Muscle of leg (tissue), 11 donors: ENCODE data around the gene SEPTIN5. TPM values are rescaled to one million over a fixed set of nuclear protein-coding genes. Genes with fewer than 3 reads are reported as not detected.

Experiments
- DNase-seq: peaks from one replicate; pipeline ENCODE4 v3.0.0; 2013
- H3K27ac ChIP-seq: one replicate; pipeline ENCODE4 v1.5.1; 2013; ENCODE audit warnings: mild to moderate bottlenecking, low read length, control low read depth
- H3K27me3 ChIP-seq: one replicate; pipeline ENCODE4 v1.6.1; 2013; ENCODE audit warnings: low read length; ENCODE audit not compliant: control insufficient read depth, insufficient read depth
- H3K36me3 ChIP-seq: one replicate; pipeline ENCODE4 v1.6.1; 2013; ENCODE audit warnings: low read length; ENCODE audit not compliant: control insufficient read depth, insufficient read depth
- H3K4me1 ChIP-seq: one replicate; pipeline ENCODE4 v1.6.1; 2013; ENCODE audit warnings: low read length; ENCODE audit not compliant: control insufficient read depth, insufficient read depth
- H3K4me3 ChIP-seq: one replicate; pipeline ENCODE4 v1.5.1; 2013; ENCODE audit warnings: low read length, control low read depth
- H3K9me3 ChIP-seq: replicated peaks from 2 replicates; pipeline ENCODE4 v1.6.1; 2013; ENCODE audit warnings: low read depth, low read length; ENCODE audit not compliant: control insufficient read depth
- WGBS: methylation state at CpG from one replicate; pipeline ENCODE4 v1.1.5; 2013; ENCODE audit warnings: missing lambda C conversion rate; ENCODE audit not compliant: insufficient coverage; 5-methylcytosine and 5-hydroxymethylcytosine counted together
- polyA plus RNA-seq, 8 donors: library from polyadenylated mRNA; unstranded; fragments of 120-200 nt; gene quantifications; one replicate each; pipeline versions ENCODE4 v1.2.1 to v1.2.3, GENCODE V29; 2013; ENCODE audit warnings: inconsistent platforms in 1 of 8, low replicate concordance in 1 of 8; ENCODE audit not compliant: insufficient read length in 8 of 8, insufficient read depth in 1 of 8
- total RNA-seq: library from RNA; stranded (reverse); fragments of 120-200 nt; gene quantifications from one replicate; pipeline ENCODE4 v1.2.4, GENCODE V29; 2013

SEPTIN5 gene
- total and polyA plus RNA-seq, 9 donors = 67.6 to 122 (median 105) TPM

DNA sequence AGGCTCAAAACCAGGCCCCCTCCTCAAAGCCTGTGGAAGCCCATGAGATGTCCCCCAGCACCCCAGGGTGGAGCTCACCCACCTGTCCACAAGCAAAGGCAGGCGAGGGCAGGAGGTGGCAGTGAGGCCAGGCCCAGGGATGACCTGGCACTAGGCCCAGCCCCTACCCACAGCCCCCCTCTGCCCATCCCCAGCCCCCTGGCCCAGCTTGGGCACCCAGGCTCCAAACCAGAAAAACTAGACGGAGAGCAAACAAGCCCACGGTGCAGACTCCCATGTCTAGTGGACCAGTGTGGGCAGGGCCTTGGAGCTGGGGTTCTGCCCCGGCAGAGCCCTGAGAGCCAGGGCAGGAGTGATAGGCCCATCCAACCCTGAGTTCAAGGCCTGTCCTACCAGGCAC is 29.3 kb downstream of the SEPTIN5 start:
- H3K4me1 ChIP-seq = peaks cover 92% of the 10 kb centered on the region
- no peaks in the 10 kb centered on the region for H3K36me3 ChIP-seq
- no peaks in the 10 kb centered on the region for H3K27me3 ChIP-seq
- H3K4me3 ChIP-seq = no peak overlapping the region
- H3K27ac ChIP-seq = no peak overlapping the region
- WGBS = 72% methylated on average over 4 of the region's 4 CpGs
- DNase-seq = no peak
- H3K9me3 ChIP-seq = no peaks in the 10 kb centered on the region

DNA sequence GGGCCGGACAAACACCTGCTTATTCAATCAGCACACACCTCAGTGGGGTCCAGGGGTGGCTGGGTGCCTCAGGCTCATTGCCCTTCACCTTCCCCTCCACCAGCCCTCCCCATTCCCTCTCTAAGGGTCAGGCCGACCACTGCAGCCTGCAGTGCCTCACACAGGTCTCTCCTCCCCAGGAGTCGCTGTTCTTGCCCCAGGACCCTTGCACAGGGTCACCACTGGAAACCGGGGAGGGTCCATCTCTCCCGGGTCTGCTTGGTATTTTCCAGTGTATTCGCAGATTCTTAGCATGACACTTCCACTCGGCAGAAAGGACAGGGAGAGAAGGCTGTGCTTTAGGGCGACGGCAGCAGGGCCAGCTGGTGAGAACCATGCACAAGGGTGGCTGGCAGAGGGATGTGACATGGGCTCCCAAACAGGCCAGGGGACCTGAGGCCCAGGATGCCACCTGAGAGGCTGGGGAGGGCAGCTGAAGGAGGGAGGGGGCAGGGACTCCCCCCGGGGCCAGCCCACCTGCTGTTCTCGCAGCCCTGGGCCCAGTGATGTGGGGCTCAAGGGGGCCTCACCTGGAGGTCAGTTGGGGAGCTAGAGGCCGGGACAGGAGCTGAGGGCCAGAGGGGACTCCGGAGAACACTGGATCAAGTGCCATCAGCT is 30.2 kb downstream of the SEPTIN5 start:
- H3K4me3 ChIP-seq = no peak overlapping the region
- peaks cover 92% of the 10 kb centered on the region for H3K4me1 ChIP-seq
- DNase-seq = no peak
- no peaks in the 10 kb centered on the region for H3K27me3 ChIP-seq
- no peaks in the 10 kb centered on the region for H3K9me3 ChIP-seq
- peak overlapping the region; percentile 92 for H3K27ac ChIP-seq
- 78% methylated on average over 12 of the region's 13 CpGs for WGBS
- no peaks in the 10 kb centered on the region for H3K36me3 ChIP-seq

DNA sequence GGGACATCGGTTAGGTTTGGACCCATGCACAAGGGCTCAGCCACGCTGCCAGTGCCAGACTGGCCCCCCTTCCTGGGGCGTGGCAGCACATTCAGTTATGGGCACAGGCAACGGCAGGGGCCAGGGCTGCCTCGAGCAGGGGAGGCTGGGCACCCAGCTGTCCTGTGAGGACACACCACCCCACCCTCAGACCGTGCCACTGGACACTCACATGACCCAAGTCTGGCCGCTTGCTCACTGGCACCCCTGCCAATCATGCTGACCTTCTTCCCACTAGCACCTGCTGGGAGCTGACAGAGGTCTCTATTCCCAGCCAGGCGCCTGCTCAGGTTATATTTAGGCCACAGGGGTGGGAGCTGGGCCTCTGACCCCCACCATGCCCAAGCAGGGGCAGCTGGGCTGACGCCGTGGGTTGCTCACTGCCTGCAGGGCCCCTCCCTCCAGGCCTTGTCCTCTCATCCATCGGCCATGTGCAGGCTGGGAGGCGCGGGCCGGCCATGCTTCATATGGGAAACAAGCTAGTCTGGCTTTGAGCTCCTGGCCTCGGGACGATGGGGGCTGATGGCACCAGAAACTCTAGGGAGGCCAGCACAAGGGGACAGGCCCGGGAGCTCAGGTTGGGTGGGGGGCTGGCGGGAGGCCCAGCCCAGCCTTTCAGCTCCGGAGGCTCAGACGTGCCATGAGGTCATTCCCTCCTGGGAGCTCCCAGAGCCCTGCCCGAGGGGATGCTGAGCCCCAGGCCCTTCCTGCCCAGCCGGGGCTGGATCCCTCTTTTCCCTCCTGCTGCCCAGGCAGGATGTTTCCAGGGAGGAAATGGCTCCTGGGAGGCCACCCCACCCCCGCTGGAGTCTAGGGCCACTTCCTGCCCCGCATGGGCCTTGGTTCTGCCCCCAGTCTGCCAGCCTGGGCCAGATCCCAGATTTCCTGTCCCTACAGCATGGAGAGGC is 31.1 kb downstream of the SEPTIN5 start:
- H3K9me3 ChIP-seq = no peaks in the 10 kb centered on the region
- H3K4me3 ChIP-seq = no peak overlapping the region
- H3K27ac ChIP-seq = peak overlapping the region; percentile 92
- H3K4me1 ChIP-seq = peaks cover 92% of the 10 kb centered on the region
- DNase-seq = peak; percentile 91
- peaks cover 2% of the 10 kb centered on the region for H3K27me3 ChIP-seq
- no peaks in the 10 kb centered on the region for H3K36me3 ChIP-seq
- 42% methylated on average over 21 of the region's 24 CpGs for WGBS

DNA sequence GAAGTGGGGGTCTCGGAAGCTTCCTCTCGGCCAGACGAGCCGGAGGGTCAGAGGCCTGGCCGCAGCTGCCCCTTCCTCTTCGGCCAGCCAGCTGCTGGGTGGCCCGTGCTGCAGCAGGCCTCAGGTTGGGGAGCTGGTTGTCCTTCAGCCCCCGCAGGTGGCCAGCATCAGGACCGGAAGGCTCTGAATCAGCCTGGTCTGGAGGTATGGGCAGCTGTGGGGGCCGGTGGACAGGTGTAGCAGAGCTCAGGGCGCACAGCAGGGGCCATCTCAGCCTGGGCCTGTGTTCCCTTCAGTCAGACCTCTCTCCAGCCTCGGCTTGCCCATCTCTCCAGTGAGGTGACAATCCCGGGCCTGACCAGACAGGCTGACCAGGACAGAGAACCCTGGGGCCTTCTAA is 32.4 kb downstream of the SEPTIN5 start:
- Histone ChIP-seq H3K27me3 (peaks cover 6% of the 10 kb centered on the region), H3K4me3 (no peak overlapping the region), H3K27ac (no peak overlapping the region), H3K9me3 (no peaks in the 10 kb centered on the region), H3K36me3 (no peaks in the 10 kb centered on the region), H3K4me1 (peaks cover 97% of the 10 kb centered on the region)
- WGBS = 75% methylated on average over 12 of the region's 13 CpGs
- no peak for DNase-seq

DNA sequence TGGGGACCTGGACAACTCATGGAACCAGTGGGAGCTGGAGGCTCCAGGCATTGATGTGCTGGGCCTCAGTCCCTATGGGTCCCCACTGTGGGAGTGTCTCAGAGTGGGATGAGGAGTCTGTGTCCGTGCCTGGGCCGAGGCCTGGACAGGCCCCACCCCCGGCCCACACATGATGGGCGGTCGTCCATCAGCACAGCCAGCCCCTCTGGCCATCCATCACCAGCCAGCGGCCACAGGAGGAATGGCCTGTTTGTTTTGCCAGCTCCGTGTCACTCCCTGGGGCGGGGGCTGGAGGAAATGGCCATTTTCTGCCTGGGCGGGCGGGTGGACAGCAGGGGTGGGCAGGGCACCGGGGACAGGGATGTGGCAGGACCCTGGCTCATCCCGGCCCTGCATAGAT is 33.2 kb downstream of the SEPTIN5 start:
- Histone ChIP-seq H3K27ac (no peak overlapping the region), H3K36me3 (no peaks in the 10 kb centered on the region), H3K27me3 (peaks cover 11% of the 10 kb centered on the region), H3K9me3 (no peaks in the 10 kb centered on the region), H3K4me3 (no peak overlapping the region), H3K4me1 (peaks cover 91% of the 10 kb centered on the region)
- WGBS = 71% methylated on average over 12 of the region's 12 CpGs
- no peak for DNase-seq

DNA sequence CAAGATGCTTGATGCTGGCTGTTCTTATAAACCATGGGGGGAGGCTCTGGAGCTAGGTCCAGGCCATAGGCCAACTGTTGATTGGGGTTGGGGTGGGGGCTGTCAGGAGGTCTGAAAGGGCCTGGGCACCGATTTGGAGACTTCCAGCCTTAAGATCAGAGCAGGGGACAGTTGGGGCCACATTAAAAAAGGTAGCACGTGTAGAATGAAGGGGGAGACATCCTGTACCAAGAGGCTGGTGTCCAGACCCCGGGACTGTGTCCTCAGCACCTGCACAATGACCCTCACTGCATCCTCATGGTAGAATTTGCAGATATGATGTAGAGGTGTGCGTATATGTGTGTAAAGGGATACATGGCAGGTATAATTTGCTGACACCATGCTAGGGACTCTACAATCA is 33.8 kb downstream of the SEPTIN5 start:
- Histone ChIP-seq H3K4me1 (peaks cover 85% of the 10 kb centered on the region), H3K4me3 (no peak overlapping the region), H3K27ac (no peak overlapping the region), H3K27me3 (peaks cover 16% of the 10 kb centered on the region), H3K36me3 (no peaks in the 10 kb centered on the region), H3K9me3 (no peaks in the 10 kb centered on the region)
- no peak for DNase-seq
- 60% methylated on average over 1 of the region's 4 CpGs for WGBS

DNA sequence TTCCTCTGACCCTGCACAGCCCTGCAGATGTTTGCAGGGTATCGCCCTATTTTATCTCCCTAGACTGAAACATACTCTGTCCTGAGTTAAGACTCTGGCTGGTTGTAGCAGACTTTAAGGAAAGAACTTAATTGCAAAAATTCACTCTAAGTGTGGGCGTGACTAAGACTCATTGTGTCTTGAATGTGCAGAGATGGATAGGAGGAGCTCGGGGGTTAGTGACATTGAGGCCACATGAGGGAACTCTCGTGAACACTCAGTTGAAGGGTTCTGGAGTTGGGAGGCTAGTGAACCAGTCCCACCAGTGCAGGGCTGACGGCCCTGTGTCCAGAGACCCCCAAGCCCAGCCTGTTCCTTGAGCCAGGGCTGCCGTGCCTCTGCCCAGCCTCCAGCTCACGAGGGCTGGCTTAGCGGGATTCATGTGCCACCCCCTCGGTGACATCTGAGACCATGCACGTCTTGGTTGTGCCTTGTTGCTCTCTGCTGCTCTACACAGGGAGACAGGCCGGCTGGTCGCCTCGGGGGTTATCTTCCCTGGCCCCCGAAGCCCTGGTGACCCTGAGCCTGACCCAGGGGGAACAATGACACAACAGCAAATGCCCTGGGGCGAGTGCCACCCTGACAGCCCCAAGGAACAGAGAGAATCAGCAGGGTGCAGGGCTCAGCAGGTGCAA is 34.8 kb downstream of the SEPTIN5 start:
- WGBS = 54% methylated on average over 12 of the region's 15 CpGs
- Histone ChIP-seq H3K27ac (peak overlapping the region; percentile 78), H3K4me1 (peaks cover 79% of the 10 kb centered on the region), H3K9me3 (no peaks in the 10 kb centered on the region), H3K4me3 (no peak overlapping the region), H3K27me3 (peaks cover 25% of the 10 kb centered on the region), H3K36me3 (no peaks in the 10 kb centered on the region)
- DNase-seq = no peak

DNA sequence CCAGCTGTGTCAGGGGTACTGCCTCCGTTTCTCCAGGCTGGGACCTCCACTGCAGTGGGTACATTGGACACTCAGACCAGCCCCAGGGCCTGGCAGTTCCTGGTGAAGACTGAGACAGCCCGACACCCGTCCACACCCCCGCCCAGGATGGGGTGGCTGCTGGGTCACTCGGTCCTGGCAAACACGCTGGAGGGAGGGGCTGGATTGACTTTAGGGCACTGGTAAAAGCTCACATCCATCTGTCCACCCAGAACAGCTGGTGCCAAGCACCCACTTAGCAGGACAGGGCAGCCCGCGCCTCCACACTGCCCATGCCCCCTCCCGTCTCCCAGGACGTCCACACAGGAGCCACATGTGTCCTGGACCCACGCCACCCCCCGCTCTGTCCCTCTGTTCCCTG is 35.6 kb downstream of the SEPTIN5 start:
- peaks cover 79% of the 10 kb centered on the region for H3K4me1 ChIP-seq
- H3K36me3 ChIP-seq = no peaks in the 10 kb centered on the region
- WGBS = 64% methylated on average over 3 of the region's 12 CpGs
- H3K9me3 ChIP-seq = no peaks in the 10 kb centered on the region
- H3K27me3 ChIP-seq = peaks cover 33% of the 10 kb centered on the region
- peak overlapping the region; percentile 78 for H3K27ac ChIP-seq
- peak; percentile 65 for DNase-seq
- no peak overlapping the region for H3K4me3 ChIP-seq

DNA sequence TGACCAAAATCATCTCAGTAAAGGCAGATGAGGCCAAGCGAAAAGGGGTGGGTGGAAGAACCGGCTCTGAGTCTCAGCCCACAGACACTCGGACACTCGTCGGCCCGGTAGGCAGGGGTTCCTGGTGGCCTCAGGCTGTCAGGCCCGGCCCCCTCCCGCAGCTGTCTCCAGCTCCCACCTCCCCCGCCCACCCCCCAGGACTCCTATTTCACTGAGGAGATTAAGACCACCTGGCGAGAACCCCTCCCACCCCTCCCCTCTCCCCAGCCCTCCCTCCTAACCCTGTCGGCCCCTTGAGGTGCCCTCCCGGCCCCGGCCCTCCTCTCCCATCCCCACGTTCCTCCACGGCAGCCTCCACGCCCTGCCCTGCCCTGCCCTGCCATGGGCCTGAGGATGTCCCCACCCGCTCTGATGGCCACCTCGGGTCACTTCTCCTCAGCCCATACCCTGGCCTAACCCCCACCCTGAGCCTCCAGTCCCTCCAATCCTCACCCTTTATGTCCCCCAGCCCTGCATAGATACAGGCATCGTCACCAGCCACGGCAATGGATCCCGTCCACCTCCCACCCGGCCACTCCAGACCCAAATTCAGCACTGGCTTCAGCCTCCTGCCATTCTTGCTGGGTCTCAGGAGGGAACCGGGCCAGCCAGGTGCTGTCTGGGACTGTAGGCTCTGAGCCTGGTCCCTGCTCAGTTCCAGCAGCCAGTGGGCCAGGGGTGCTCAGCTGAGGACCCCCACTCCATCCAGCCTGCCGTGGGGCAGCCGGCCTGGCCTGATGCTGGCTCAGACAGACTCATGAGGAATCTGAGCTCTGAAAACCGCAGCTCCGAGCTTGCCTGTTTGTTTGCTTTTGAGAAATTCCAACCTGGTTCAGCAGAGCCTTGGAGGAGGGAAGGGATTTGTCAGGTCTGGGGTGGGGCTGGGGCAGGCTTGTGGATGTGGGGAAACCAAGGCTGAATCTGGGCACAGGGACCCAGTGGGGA is 36.5 kb downstream of the SEPTIN5 start:
- H3K27me3 ChIP-seq = peaks cover 42% of the 10 kb centered on the region
- H3K4me3 ChIP-seq = no peak overlapping the region
- H3K4me1 ChIP-seq = peaks cover 78% of the 10 kb centered on the region
- 45% methylated on average over 17 of the region's 27 CpGs for WGBS
- peak overlapping the region; percentile 78 for H3K27ac ChIP-seq
- no peaks in the 10 kb centered on the region for H3K36me3 ChIP-seq
- no peaks in the 10 kb centered on the region for H3K9me3 ChIP-seq
- no peak for DNase-seq
